Measurements from ENCODE around the gene MCF2L2. TPM values are rescaled to one million over a fixed set of nuclear protein-coding genes. Genes with fewer than 3 reads are reported as not detected.

The MCF2L2 gene
- total RNA-seq, 1 experiment from 2014 or later, result 1.8 TPM

- no peak for DNase-seq (ENCODE audit: low read depth)
Observed at GRCh38 chr3:183370391-183370790, 58.0 kb downstream of the MCF2L2 start.

- DNase-seq (ENCODE audit: low read depth), result no peak
Observed at GRCh38 chr3:183369627-183370026, 58.8 kb downstream of the MCF2L2 start.

GRCh38 chr3:183369117-183369516 is 59.3 kb downstream of the MCF2L2 start:
- DNase-seq (ENCODE audit: low read depth), result no peak

- DNase-seq (ENCODE audit: low read depth), result no peak
Observed at GRCh38 chr3:183360971-183361624, 67.3 kb downstream of the MCF2L2 start.

- DNase-seq (ENCODE audit: low read depth), result peak; percentile 33
Observed at GRCh38 chr3:183359036-183359435, 69.4 kb downstream of the MCF2L2 start.

- DNase-seq (ENCODE audit: low read depth), result no peak
Observed at GRCh38 chr3:183357564-183358079, 70.8 kb downstream of the MCF2L2 start.

- DNase-seq (ENCODE audit: low read depth), result no peak
Observed at GRCh38 chr3:183356920-183357319, 71.5 kb downstream of the MCF2L2 start.

GRCh38 chr3:183354874-183355273 is 73.5 kb downstream of the MCF2L2 start:
- no peak for DNase-seq (ENCODE audit: low read depth)

- DNase-seq (ENCODE audit: low read depth), result no peak
Observed at GRCh38 chr3:183354325-183354831, 74.0 kb downstream of the MCF2L2 start.

- DNase-seq (ENCODE audit: low read depth), result no peak
Observed at GRCh38 chr3:183353421-183353820, 75.0 kb downstream of the MCF2L2 start.

GRCh38 chr3:183350164-183350563 is 78.3 kb downstream of the MCF2L2 start:
- no peak for DNase-seq (ENCODE audit: low read depth)

GRCh38 chr3:183349421-183350157 is 78.8 kb downstream of the MCF2L2 start:
- no peak for DNase-seq (ENCODE audit: low read depth)

- DNase-seq (ENCODE audit: low read depth), result no peak
Observed at GRCh38 chr3:183342824-183343223, 85.6 kb downstream of the MCF2L2 start.

- no peak for DNase-seq (ENCODE audit: low read depth)
Observed at GRCh38 chr3:183341545-183342288, 86.7 kb downstream of the MCF2L2 start.

GRCh38 chr3:183340222-183340621 is 88.2 kb downstream of the MCF2L2 start:
- DNase-seq (ENCODE audit: low read depth), result no peak

GRCh38 chr3:183339461-183340086 is 88.8 kb downstream of the MCF2L2 start:
- DNase-seq (ENCODE audit: low read depth), result no peak

- DNase-seq (ENCODE audit: low read depth), result no peak
Observed at GRCh38 chr3:183338520-183338919, 89.9 kb downstream of the MCF2L2 start.

GRCh38 chr3:183332487-183332886 is 95.9 kb downstream of the MCF2L2 start:
- DNase-seq (ENCODE audit: low read depth), result no peak

GRCh38 chr3:183331498-183331897 is 96.9 kb downstream of the MCF2L2 start:
- no peak for DNase-seq (ENCODE audit: low read depth)

- DNase-seq (ENCODE audit: low read depth), result no peak
Observed at GRCh38 chr3:183330881-183331280, 97.5 kb downstream of the MCF2L2 start.

GRCh38 chr3:183329543-183329942 is 98.9 kb downstream of the MCF2L2 start:
- no peak for DNase-seq (ENCODE audit: low read depth)
